GM12892 (cell line): ENCODE data around the gene CNR1.

Experiments
- POLR2AphosphoS5 ChIP-seq: IDR thresholded peaks from 2 replicates; pipeline ENCODE4 v1.6.1; 2011; ENCODE audit warnings: low read depth, low read length, control low read depth
- TAF1 ChIP-seq: IDR thresholded peaks from 2 replicates; pipeline ENCODE4 v1.6.1; 2011; ENCODE audit warnings: low read depth, mild to moderate bottlenecking, control low read depth, low read length, borderline replicate concordance

DNA sequence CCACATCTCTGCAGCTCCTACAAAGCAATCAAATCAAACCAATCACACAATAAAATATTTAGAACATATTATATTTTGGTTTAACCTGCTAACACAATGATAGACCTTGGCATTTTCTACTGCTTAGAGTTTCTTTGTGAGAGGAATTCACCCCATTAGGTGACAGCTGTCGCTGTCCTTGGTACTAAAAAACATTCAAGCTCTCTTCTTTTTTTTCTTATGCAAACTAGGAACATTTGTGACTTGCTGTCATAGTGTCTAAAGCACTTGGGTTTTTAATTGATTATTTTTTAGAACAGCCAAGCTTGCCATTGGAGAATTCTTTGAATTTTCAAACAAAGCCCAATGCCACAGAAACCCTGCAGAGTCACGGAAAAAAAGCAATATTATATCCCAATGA lies 46.4 kb downstream of the CNR1 start:
- no peak for TF ChIP-seq POLR2AphosphoS5
- TF ChIP-seq TAF1: no peak
